Activated CD4-positive, alpha-beta T cell treated with anti-CD3 and anti-CD28 coated beads, Interleukin-2, Interleukin-4, amounts not matched to agents 100 ng/mL and 50 ng/mL, durations not matched to agents 16 hours and 8 hours (primary cell): ENCODE data around the gene AMMECR1.
"Not testable (repeated sequence)": the region's sequence is repeated elsewhere in the genome, so short reads cannot be mapped to it uniquely, and the experiment has no call there.

Experiments
- DNase-seq: peaks from one replicate; pipeline ENCODE4 v3.0.0-alpha.2; 2020; ENCODE audit warnings: low spot score

AMMECR1 gene

GRCh38 chrX:110317820-110318663 is at the start of gene AMMECR1:
Gene AMMECR1, minus strand, starts transcription at chrX:110318085. Its CDS starts 14 bp downstream, at chrX:110318071.
- peak; percentile 73 for DNase-seq

DNA sequence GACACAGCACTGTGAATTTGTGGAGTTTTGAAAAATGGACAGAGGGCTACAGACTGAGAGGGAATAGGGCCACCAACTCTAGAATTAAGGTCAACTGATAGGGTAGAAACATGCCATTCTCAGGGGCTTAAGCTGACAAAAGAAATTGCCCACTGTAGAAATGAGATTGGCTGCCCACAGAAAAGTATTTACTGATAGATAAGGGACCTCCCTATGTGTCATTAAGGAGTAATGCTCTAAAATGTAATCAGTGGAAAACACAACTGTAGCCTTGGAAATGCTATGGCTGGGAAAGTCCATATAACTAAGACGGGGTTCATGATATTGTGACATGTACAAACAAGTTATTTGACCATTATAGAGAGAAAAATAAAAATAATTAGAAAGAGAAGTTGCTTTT is 45.4 kb upstream of the AMMECR1 start:
- no peak for DNase-seq

DNA sequence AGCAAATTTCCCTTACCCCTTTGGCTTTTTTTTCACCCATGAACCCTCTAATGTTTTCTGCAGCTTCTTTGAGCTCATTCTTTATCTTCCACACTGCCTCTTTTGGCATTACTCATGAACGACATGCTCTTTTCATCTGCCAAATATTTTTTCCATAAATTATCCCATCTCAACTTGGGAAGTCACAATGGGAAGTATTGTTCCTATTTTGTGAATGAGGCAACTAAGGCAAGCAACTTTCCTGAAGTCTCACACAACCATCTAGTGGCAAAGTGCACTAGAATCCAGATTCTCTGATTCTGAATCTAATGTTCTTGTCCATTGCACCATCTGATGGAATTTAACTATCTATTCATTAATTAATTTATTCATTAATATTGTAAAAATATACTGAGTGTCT is 41.4 kb upstream of the AMMECR1 start:
- no peak for DNase-seq

- DNase-seq = no peak
Measured at GRCh38 chrX:110358548-110358947, 40.7 kb upstream of the AMMECR1 start, which contains the start of gene RTL9. Gene RTL9, plus strand, starts transcription at chrX:110358848. Its CDS starts 91,770 bp downstream, at chrX:110450618.

DNA sequence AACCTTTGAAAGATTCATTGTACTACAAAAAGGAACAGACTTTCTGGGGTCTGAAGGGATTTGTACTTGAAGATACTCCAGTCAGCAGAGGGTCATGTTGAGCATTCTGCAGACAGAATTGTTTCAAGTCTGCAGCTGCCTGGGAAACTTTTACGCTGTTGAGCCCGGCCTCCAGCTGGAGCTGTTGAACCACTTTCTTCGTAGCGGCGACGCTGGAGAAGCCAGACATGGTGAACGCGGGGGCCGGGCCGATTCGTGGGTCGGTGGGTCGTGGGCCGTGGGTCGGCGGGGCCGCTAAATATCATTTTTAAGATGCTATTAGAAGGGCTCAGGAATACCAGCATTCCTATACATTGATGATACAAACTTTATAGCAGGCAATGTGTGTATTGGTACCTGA is 28.8 kb upstream of the AMMECR1 start:
- no peak for DNase-seq

DNA sequence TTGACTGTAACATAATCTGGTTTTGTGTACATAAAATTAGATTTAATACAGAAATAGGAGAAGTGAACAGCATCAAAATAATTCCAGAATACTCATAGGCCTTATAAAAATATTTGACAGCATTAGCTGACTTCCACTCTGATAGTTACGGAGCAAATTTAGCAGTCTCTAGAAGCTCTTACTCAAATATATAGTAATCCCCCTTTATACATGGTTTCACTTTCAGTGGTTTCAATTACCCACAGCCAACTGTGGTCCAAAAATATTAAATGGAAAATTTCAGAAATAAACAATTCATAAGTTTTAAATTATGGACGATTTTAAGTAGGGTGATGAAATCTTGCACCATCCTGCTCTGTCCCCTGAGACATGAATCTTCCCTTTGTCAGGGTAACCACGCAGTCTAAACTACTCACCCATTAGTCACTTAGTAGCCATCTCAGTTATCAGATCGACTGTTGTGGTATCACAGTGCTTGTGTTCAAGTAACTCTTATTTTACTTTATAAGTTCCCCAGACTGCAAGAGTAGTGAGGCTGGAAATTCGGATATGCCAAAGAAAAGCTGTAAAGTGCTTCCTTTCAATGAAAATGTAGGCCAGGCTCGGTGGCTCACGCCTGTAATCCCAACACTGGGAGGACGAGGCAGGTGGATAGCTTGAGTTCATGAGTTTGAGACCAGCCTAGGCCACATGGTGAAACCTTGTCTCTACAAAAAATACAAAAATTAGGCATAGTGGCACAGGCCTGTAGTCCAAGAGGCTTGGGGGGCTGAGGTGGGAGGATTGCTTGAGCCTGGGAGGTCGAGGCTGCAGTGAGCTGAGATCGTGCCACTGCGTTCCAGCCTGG is 23.5 kb upstream of the AMMECR1 start:
- peak; percentile 11 for DNase-seq

DNA sequence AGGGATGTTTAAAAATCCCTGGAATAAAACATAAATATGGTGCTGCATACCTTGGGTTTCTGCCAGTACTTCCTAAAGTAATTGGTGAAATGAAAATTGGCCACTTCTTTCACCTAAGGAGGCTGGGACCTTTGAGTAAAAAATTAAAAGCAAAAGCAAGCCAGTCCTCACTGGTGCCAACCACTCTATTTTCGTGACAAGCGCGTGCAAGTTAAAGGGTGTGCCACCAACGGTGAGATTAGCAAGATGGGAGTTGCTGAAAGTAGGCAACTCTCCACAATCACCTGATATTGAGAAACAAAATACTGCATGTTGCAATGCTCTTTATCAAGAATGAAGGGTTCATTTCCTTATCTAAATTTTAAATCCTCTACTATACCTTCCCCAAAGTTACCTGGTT is 21.1 kb upstream of the AMMECR1 start:
- DNase-seq = no peak

- not testable (repeated sequence) for DNase-seq
Measured at GRCh38 chrX:110333458-110333857, 15.6 kb upstream of the AMMECR1 start.

DNA sequence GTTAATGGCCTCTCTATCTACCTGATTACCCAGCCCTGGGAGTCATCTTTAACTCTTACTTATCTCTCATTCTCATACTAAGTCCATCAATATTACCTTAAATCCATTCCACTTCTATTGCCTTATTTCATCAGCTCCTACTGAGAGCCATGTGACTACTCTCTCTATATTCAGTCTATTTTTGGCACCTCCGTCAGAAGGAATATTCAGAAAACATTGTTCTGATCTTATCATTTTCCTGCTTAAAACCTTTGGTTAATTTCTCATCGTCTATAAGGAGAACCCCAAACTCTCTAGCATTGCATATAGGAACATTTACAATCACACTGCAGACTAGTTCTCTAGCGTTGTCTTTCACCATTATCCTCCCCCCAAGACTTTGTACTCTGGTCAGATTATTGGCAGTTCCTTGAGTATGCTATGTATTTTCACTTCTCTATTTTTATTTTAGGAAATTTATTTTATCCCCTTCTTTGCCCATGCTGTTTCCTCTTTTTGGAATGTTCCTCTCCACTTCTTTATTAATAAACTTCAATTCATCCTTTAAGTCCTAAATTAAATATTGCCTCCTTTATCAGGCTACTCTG is 13.7 kb upstream of the AMMECR1 start:
- no peak for DNase-seq

GRCh38 chrX:110328613-110329012 is 10.7 kb upstream of the AMMECR1 start:
- DNase-seq = not testable (repeated sequence)

- no peak for DNase-seq
Measured at GRCh38 chrX:110327336-110327735, 9.5 kb upstream of the AMMECR1 start.

DNA sequence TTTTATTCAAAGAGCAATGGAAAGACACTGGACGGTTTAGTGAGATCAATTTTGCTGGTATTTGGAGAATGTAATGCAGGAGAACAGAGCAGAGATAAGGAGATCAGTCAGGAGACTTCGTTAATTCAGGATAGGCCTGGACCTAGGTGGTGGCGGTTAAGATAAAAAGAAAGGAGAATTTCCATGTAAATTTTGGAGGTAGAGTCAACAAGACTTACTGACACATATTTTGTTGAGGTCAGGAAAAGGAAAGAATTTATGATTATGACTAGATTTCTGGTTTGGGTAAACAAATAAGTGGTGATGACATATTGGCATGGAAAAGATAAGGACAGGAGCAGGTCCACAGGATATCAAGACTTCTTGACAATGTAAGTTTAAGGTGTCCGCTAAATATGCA is 8.8 kb upstream of the AMMECR1 start:
- DNase-seq = no peak

GRCh38 chrX:110322603-110323002 is 4.7 kb upstream of the AMMECR1 start:
- no peak for DNase-seq

DNA sequence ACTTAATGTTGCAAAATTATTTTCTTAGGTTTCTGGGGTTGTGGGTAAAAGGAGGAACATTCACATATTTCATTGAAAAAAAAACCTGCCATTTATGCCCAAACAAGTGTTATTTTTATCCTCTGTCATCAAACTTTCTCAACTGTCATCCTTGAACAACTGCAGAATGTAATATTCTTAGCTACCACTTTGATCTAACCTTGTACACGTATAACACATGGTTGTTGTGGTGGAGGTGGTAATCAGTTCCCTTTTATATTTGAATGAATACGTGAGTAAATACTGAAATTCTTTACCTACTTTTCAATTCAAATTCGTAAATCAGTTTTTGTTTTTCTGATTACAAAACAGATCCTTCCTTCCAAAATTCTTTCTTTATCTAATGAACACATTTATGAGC is 3.8 kb upstream of the AMMECR1 start:
- no peak for DNase-seq

GRCh38 chrX:110321081-110321480 is 3.2 kb upstream of the AMMECR1 start:
- no peak for DNase-seq

GRCh38 chrX:110320381-110320987 is 2.6 kb upstream of the AMMECR1 start:
- no peak for DNase-seq

GRCh38 chrX:110318664-110318968 is 731 bp upstream of the AMMECR1 start:
- no peak for DNase-seq

- DNase-seq = no peak
Measured at GRCh38 chrX:110317061-110317819, 645 bp downstream of the AMMECR1 start.

- no peak for DNase-seq
Measured at GRCh38 chrX:110316351-110317060, 1.4 kb downstream of the AMMECR1 start.

DNA sequence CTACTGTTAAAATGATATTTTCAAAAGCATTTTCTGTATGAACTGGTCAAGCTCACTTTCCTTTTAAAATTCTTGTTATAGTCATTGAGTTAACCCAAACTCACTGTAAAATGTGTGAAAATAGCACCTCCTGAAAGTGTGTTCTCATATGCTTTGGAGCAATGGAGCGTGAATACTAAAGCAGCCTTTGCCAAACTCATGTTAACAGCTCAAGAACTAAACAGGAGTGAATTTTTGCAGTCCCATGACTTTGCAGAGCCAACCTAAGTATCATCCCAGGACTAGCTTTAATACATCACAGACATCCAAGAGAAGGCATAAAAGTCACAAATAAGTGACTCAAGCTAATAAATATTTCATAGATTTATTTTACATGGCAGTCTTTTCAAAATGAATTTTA is 2.3 kb downstream of the AMMECR1 start:
- DNase-seq = no peak
